Spleen (tissue), 7 donors: ENCODE measurements around the gene DDX17.

ENCODE experiments used
- POLR2A ChIP-seq, 3 donors: fragments of 450-650 bp; IDR thresholded peaks; one replicate each; pipeline ENCODE4 v1.5.1; 2017; ENCODE audit warnings: antibody characterized with exemption in 3 of 3, mild to moderate bottlenecking in 1 of 3
- POLR2AphosphoS5 ChIP-seq, 3 donors: sonication (generic); formaldehyde crosslinking; IDR thresholded peaks; one replicate each; pipeline ENCODE4 v1.5.1; 2017; ENCODE audit warnings: antibody characterized with exemption in 3 of 3
- TF ChIP-seq, protein P1 (sequence below), 11 experiments: fragments of 200-600 bp in 7 of 11; fragments of 450-650 bp in 4 of 11; sonication (generic) in 4 of 11; IDR thresholded peaks in 8 of 11; conservative IDR thresholded peaks in 3 of 11; 1 replicate in 7 of 11; 2 replicates in 4 of 11; pipeline versions ENCODE4 v1.4.0 to v1.8.0; 2016 to 2021; ENCODE audit warnings: antibody characterized with exemption in 11 of 11, inconsistent platforms in 4 of 11, mild to moderate bottlenecking in 1 of 11
- donor health status: DM: no; HTN: no; CAD: no; lungs with moderate emphysema.
- donor health status: DM: no; HTN: no; CAD: no.
- donor health status: DM: no; HTN: no; CAD: no.

DNA sequence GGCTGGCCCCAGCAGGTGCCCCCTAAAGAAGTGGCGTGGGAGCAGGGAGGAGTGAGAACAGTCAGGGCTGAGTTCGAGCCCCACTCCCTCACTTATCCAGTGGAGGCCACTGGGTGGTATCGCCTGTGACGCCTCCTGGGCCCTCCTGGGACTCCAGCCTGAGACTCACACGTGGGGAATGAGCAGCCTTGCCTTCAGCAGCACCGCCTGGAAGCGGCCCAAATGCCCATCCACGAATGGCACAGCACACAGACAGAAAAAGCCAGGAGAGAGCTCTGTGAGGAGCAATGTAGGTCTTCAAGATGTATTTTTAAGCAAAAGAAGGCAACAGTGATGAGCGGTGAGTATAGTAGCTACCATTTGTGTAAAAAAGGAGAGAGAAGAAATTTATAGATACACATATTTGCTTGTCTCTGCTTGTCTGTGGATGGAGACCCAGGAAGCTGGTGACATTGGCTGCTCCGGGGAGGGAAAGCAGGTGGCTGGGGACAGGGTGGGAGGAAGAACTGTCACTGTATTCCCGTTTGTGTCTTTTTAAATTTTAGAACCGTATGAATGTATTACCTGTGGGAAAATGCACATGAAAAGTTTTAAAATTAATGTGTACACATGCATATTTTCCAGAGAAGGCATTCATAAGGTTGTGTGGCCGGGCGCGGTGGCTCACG lies 64.4 kb downstream of the DDX17 start:
- TF ChIP-seq POLR2AphosphoS5 (IDR thresholded peaks at IDR 0.05) (no peak), POLR2A (IDR thresholded peaks at IDR 0.05) (no peak)
- TF ChIP-seq, protein P1, sequence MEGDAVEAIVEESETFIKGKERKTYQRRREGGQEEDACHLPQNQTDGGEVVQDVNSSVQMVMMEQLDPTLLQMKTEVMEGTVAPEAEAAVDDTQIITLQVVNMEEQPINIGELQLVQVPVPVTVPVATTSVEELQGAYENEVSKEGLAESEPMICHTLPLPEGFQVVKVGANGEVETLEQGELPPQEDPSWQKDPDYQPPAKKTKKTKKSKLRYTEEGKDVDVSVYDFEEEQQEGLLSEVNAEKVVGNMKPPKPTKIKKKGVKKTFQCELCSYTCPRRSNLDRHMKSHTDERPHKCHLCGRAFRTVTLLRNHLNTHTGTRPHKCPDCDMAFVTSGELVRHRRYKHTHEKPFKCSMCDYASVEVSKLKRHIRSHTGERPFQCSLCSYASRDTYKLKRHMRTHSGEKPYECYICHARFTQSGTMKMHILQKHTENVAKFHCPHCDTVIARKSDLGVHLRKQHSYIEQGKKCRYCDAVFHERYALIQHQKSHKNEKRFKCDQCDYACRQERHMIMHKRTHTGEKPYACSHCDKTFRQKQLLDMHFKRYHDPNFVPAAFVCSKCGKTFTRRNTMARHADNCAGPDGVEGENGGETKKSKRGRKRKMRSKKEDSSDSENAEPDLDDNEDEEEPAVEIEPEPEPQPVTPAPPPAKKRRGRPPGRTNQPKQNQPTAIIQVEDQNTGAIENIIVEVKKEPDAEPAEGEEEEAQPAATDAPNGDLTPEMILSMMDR (IDR thresholded peaks at IDR 0.05 in 8 of 11, conservative IDR thresholded peaks at IDR 0.05 in 3 of 11), result no peak
